Endothelial cell of umbilical vein (primary cell): ENCODE results near the gene ZNF385D. TPM values are rescaled to one million over a fixed set of nuclear protein-coding genes. Genes with fewer than 3 reads are reported as not detected.

ENCODE experiments used
- BruUV-seq: library from RNA; stranded (reverse); fragments of 400-500 nt; replicated peaks from 2 replicates; lab custom pipeline; 2021; lab: Mats Ljungman, UMichigan
- CTCF ChIA-PET: fragments of 300-600, 350-600 bp; sonication (Branson Sonifier 250); formaldehyde crosslinking; loops from one replicate; lab custom pipeline; 2021; ENCODE audit warnings: antibody characterized with exemption, inconsistent platforms; lab: Charles Lee
- POLR2A ChIA-PET: fragments of 300-600, 350-600 bp; sonication (Branson Sonifier 250); formaldehyde crosslinking; loops from one replicate; lab custom pipeline; 2021; ENCODE audit warnings: antibody characterized with exemption, inconsistent platforms; lab: Charles Lee
- DNase-seq: peaks from one replicate; pipeline ENCODE4 v3.0.0-alpha.2; 2011; ENCODE audit warnings: low read depth, low spot score
- FAIRE-seq: peaks from 2 replicates; lab custom pipeline; 2011; peaks lifted over from hg19 to GRCh38; lab: Jason Lieb, UNC
- H2AFZ ChIP-seq: 2 replicates; pipeline ENCODE4 v1.6.0; 2012; ENCODE audit warnings: low read depth, low read length, control low read depth, inconsistent platforms
- H3K27ac ChIP-seq: 2 replicates; pipeline ENCODE4 v1.5.1; 2011; ENCODE audit warnings: low read depth, mild to moderate bottlenecking, control low read depth, low read length, moderate library complexity; ENCODE audit not compliant: insufficient read depth
- H3K27me3 ChIP-seq, 2 experiments: 2 replicates each; pipeline versions ENCODE4 v1.6.0 to v1.6.1; 2011; ENCODE audit warnings: low read length in 2 of 2, mixed read lengths in 1 of 2; ENCODE audit not compliant: control insufficient read depth in 2 of 2, insufficient read depth in 2 of 2
- H3K36me3 ChIP-seq, 2 experiments: 2 replicates in 1 of 2; 3 replicates in 1 of 2; pipeline ENCODE4 v1.5.1; 2011; ENCODE audit warnings: low read length in 2 of 2, mild to moderate bottlenecking in 1 of 2, moderate library complexity in 1 of 2; ENCODE audit not compliant: control insufficient read depth in 2 of 2, insufficient read depth in 2 of 2; ENCODE audit errors: extremely low read depth in 1 of 2
- H3K4me1 ChIP-seq: 3 replicates; pipeline ENCODE4 v1.5.1; 2011; ENCODE audit warnings: mild to moderate bottlenecking, low read length; ENCODE audit not compliant: control insufficient read depth, insufficient read depth; ENCODE audit errors: extremely low read depth
- H3K4me2 ChIP-seq: 2 replicates; pipeline ENCODE4 v1.6.1; 2011; ENCODE audit warnings: low read length, control low read depth, mixed read lengths; ENCODE audit not compliant: insufficient read depth
- H3K4me3 ChIP-seq, 3 experiments: fragments of 200-600 bp in 1 of 3; sonication (generic), shearing (Covaris generic) in 1 of 3; replicated peaks in 1 of 3; 2 replicates each; pipeline ENCODE4 v1.5.1; 2011 to 2016; ENCODE audit warnings: control low read depth in 3 of 3, low read length in 3 of 3, mild to moderate bottlenecking in 2 of 3, inconsistent platforms in 1 of 3, low read depth in 1 of 3, moderate library complexity in 1 of 3; ENCODE audit not compliant: insufficient read depth in 1 of 3
- H3K79me2 ChIP-seq: 2 replicates; pipeline ENCODE4 v1.6.0; 2012; ENCODE audit warnings: low read length, inconsistent platforms; ENCODE audit not compliant: control insufficient read depth, insufficient read depth
- H3K9ac ChIP-seq: replicated peaks from 2 replicates; pipeline ENCODE3; 2011; ENCODE audit warnings: low read length, control low read depth; ENCODE audit not compliant: insufficient read depth; ENCODE audit errors: extremely low read depth
- H3K9me1 ChIP-seq: replicated peaks from 3 replicates; pipeline ENCODE4 v1.6.0; 2011; ENCODE audit warnings: mild to moderate bottlenecking, low read length; ENCODE audit not compliant: control insufficient read depth, insufficient read depth; ENCODE audit errors: extremely low read depth
- H3K9me3 ChIP-seq: replicated peaks from 2 replicates; pipeline ENCODE4 v1.5.1; 2012; ENCODE audit warnings: low read length, inconsistent platforms; ENCODE audit not compliant: control insufficient read depth, insufficient read depth
- H4K20me1 ChIP-seq: replicated peaks from 2 replicates; pipeline ENCODE3; 2011; ENCODE audit warnings: mild to moderate bottlenecking, low read length; ENCODE audit not compliant: control insufficient read depth, insufficient read depth; ENCODE audit errors: extremely low read depth
- EZH2 ChIP-seq: IDR thresholded peaks from 2 replicates; pipeline ENCODE4 v1.6.1; 2012; ENCODE audit warnings: borderline replicate concordance, low read depth, mild to moderate bottlenecking, moderate library complexity, low read length, inconsistent platforms; ENCODE audit not compliant: severe bottlenecking
- FOS ChIP-seq: IDR thresholded peaks from 2 replicates; pipeline ENCODE4 v1.6.1; 2011; ENCODE audit warnings: mild to moderate bottlenecking, low read length, moderate library complexity, borderline replicate concordance; ENCODE audit not compliant: insufficient read depth
- GATA2 ChIP-seq: IDR thresholded peaks from 2 replicates; pipeline ENCODE4 v1.7.0; 2011; ENCODE audit warnings: low read depth, mild to moderate bottlenecking, moderate library complexity, mixed read lengths, low read length; ENCODE audit not compliant: insufficient read length, insufficient read depth
- JUN ChIP-seq: IDR thresholded peaks from 2 replicates; pipeline ENCODE4 v1.6.1; 2011; ENCODE audit warnings: borderline replicate concordance, low read depth; ENCODE audit not compliant: insufficient read length, insufficient read depth
- MYC ChIP-seq: IDR thresholded peaks from one replicate; pipeline ENCODE4 v1.6.1; 2011; ENCODE audit warnings: mild to moderate bottlenecking, low read depth, low read length
- POLR2A ChIP-seq: IDR thresholded peaks from 2 replicates; pipeline ENCODE4 v1.6.1; 2012; ENCODE audit warnings: low read depth, mild to moderate bottlenecking, control low read depth, low read length
- POLR2AphosphoS5 ChIP-seq: IDR thresholded peaks from 2 replicates; pipeline ENCODE4 v1.6.1; 2012; ENCODE audit warnings: low read depth, mild to moderate bottlenecking, control low read depth, low read length, moderate library complexity; ENCODE audit not compliant: insufficient read depth
- dilution Hi-C: fragments of 300-500 bp; cut with MboI; formaldehyde crosslinking; loops from one replicate; pipeline ENCODE4 v1.15.0; 2019; ENCODE audit warnings: low sequenced_read_pairs; ENCODE audit not compliant: extremely low pct_ligation_motif_present
- intact Hi-C: fragments of 100-400 bp; cut with micrococcal nuclease; formaldehyde crosslinking; loops from one replicate; pipeline ENCODE4 v1.10.0; 2022
- polyA plus RNA-seq, 4 experiments: library from polyadenylated mRNA; depleted of rRNA in 3 of 4; stranded (reverse) in 3 of 4; unstranded in 1 of 4; fragments of >200 nt; gene quantifications; 2 replicates each; pipeline versions ENCODE4 v1.2.1 to v1.2.3, GENCODE V29; 2011 to 2012; ENCODE audit warnings: missing spikeins in 1 of 4
- total RNA-seq: library from RNA; stranded (reverse); gene quantifications from 2 replicates; pipeline ENCODE4 v1.2.3, GENCODE V29; 2021
- TF ChIP-seq, protein P1 (sequence below), 2 donors: IDR thresholded peaks; 1 replicate in 1 of 2; 2 replicates in 1 of 2; pipeline ENCODE4 v1.5.1; 2011; ENCODE audit warnings: low read length in 2 of 2, mild to moderate bottlenecking in 2 of 2, moderate library complexity in 2 of 2, control low read depth in 1 of 2, inconsistent platforms in 1 of 2, low read depth in 1 of 2; ENCODE audit not compliant: insufficient read depth in 1 of 2; ENCODE audit errors: extremely low read depth in 1 of 2
- TF ChIP-seq, protein P2 (sequence below): IDR thresholded peaks from 2 replicates; pipeline ENCODE4 v1.6.1; 2011; ENCODE audit not compliant: insufficient read depth, insufficient read length

The ZNF385D gene
- total and polyA plus RNA-seq, 2 donors (not counting 3 experiments of a cell fraction or from before 2014, with no cell fraction given) = not detected

DNA sequence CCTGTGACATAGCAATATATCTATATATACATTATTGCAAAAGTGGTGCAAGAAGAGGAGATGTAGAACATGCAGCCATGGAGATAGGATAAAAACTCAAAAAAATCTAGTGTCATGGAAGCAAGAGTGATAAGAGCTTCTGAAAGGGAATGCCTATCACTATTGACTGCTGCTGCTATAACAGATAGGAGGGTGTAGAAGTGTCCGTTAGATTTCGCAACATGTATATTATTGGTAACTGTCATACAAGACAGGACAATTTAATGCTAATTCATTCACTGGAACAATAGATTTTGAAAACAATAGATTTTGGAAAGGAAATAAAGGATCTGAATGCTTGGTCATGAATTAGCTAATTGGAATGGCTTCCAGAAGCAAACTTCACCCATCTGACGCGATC is 224.5 kb downstream of the ZNF385D start:
- Histone ChIP-seq H3K9ac (no peak overlapping the region), H3K9me3 (no peaks in the 10 kb centered on the region), H4K20me1 (no peaks in the 10 kb centered on the region), H3K9me1 (no peaks in the 10 kb centered on the region), H2AFZ (no peak overlapping the region), H3K4me1 (no peaks in the 10 kb centered on the region), H3K79me2 (no peaks in the 10 kb centered on the region), H3K4me3 (no peak overlapping the region), H3K36me3 (no peaks in the 10 kb centered on the region), H3K27ac (no peak overlapping the region), H3K4me2 (no peak overlapping the region), H3K27me3 (no peaks in the 10 kb centered on the region)
- BruUV-seq = no TSS peak
- no peak for TF ChIP-seq MYC
- TF ChIP-seq FOS = no peak
- TF ChIP-seq GATA2 = no peak
- no peak for TF ChIP-seq JUN
- TF ChIP-seq, protein P1, sequence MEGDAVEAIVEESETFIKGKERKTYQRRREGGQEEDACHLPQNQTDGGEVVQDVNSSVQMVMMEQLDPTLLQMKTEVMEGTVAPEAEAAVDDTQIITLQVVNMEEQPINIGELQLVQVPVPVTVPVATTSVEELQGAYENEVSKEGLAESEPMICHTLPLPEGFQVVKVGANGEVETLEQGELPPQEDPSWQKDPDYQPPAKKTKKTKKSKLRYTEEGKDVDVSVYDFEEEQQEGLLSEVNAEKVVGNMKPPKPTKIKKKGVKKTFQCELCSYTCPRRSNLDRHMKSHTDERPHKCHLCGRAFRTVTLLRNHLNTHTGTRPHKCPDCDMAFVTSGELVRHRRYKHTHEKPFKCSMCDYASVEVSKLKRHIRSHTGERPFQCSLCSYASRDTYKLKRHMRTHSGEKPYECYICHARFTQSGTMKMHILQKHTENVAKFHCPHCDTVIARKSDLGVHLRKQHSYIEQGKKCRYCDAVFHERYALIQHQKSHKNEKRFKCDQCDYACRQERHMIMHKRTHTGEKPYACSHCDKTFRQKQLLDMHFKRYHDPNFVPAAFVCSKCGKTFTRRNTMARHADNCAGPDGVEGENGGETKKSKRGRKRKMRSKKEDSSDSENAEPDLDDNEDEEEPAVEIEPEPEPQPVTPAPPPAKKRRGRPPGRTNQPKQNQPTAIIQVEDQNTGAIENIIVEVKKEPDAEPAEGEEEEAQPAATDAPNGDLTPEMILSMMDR (IDR thresholded peaks at IDR 0.05; ENCODE audit: extremely low read depth in 1 of 2, insufficient read depth in 1 of 2, low read depth in 1 of 2, low read length in 2 of 2) = no peak
- TF ChIP-seq EZH2 = no peak
- TF ChIP-seq POLR2AphosphoS5 = no peak
- no peak for TF ChIP-seq POLR2A
- TF ChIP-seq, protein P2, sequence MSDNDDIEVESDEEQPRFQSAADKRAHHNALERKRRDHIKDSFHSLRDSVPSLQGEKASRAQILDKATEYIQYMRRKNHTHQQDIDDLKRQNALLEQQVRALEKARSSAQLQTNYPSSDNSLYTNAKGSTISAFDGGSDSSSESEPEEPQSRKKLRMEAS = no peak
- CTCF ChIA-PET = no interaction called here
- FAIRE-seq (no peak), DNase-seq (no peak)
- dilution Hi-C loops = no loop called here
- POLR2A ChIA-PET = no interaction called here
- intact Hi-C loops = no loop called here
